SIG-M5 (cell line): ENCODE measurements around the gene CUL3.

Experiments
- DNase-seq: peaks from one replicate; lab custom pipeline; 2025; lab: John Stamatoyannopoulos, UW

CUL3 gene

GRCh38 chr2:224580248-224580647, 4.9 kb downstream of the CUL3 start:
- DNase-seq: no peak

GRCh38 chr2:224579411-224579810, 5.8 kb downstream of the CUL3 start:
- DNase-seq: no peak

- no peak for DNase-seq
Observed at GRCh38 chr2:224577541-224577940, 7.6 kb downstream of the CUL3 start.

- DNase-seq: no peak
Observed at GRCh38 chr2:224576088-224576715, 9.0 kb downstream of the CUL3 start.

GRCh38 chr2:224574423-224575084, 10.6 kb downstream of the CUL3 start:
- DNase-seq: no peak

- no peak for DNase-seq
Observed at GRCh38 chr2:224573724-224574123, 11.4 kb downstream of the CUL3 start.

- no peak for DNase-seq
Observed at GRCh38 chr2:224572338-224572737, 12.8 kb downstream of the CUL3 start.

GRCh38 chr2:224570328-224570993, 14.7 kb downstream of the CUL3 start:
- DNase-seq: no peak

GRCh38 chr2:224569654-224570053, 15.5 kb downstream of the CUL3 start:
- DNase-seq: no peak

- no peak for DNase-seq
Observed at GRCh38 chr2:224565452-224566035, 19.6 kb downstream of the CUL3 start.

GRCh38 chr2:224563537-224563936, 21.6 kb downstream of the CUL3 start:
- DNase-seq: no peak

GRCh38 chr2:224562831-224563230, 22.3 kb downstream of the CUL3 start:
- DNase-seq: no peak

- peak; percentile 66 for DNase-seq
Observed at GRCh38 chr2:224561234-224562005, 23.7 kb downstream of the CUL3 start.

GRCh38 chr2:224560549-224560948, 24.6 kb downstream of the CUL3 start:
- no peak for DNase-seq

- no peak for DNase-seq
Observed at GRCh38 chr2:224557610-224558009, 27.6 kb downstream of the CUL3 start.

GRCh38 chr2:224556381-224556780, 28.8 kb downstream of the CUL3 start:
- DNase-seq: no peak

- no peak for DNase-seq
Observed at GRCh38 chr2:224555823-224556366, 29.3 kb downstream of the CUL3 start.

GRCh38 chr2:224552771-224553170, 32.4 kb downstream of the CUL3 start:
- no peak for DNase-seq

- no peak for DNase-seq
Observed at GRCh38 chr2:224551693-224552092, 33.5 kb downstream of the CUL3 start.

- no peak for DNase-seq
Observed at GRCh38 chr2:224546926-224547325, 38.2 kb downstream of the CUL3 start.

GRCh38 chr2:224545884-224546644, 39.1 kb downstream of the CUL3 start:
- no peak for DNase-seq
